ENCODE data around the gene TMOD3.
"Not testable (repeated sequence)": the region's sequence is repeated elsewhere in the genome, so short reads cannot be mapped to it uniquely, and the experiment has no call there.

The TMOD3 gene

DNA sequence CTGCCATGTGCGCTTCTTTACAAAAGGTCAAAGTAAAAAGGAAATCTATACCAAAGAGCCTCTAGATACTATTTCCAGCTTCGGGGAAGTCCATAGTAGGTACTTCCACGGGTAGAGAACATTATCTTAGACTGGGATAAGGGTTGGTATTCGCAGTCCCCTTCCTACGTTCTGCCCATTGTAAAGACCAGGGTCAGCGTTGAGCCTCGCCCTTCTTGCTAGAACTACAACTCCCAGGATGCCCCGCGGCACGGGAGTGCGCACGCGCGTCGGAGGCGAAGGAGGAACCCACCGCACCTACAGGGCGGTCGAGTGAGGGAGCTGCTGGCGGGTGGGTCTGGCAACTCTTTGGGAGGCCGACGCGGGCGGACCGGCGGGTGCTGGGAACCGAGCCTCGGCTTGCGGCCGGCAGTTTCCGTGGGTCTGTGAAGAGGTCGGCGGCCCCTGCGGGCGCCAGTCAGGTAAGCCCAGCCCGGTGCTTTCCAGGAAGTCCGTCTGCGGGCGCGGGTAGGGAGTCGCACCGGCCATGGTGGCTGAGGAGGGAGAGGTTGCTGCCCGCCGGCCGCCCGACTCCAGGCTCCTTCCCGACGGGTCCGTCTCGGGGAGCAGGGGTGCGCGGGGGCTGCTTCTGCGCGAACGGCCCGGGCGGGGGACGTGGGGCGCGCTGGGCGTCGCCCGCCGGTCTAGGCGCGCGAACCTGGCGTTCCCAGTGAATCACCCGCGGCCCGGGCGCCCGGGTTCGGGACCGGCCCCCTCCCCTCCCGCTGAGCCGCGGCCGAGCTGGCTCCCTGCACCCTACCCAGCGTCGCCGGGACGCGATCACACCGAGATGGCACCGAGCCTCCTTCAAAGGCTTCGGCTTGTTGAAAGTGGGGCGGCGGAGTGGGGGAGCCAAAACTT, at the start of gene TMOD3:
Gene TMOD3 (plus strand): TSS at position 278 of the 900 bp plus-strand sequence. CDS start 33,232 bp downstream, outside the sequence.
- peak; percentile 83 for DNase-seq

DNA sequence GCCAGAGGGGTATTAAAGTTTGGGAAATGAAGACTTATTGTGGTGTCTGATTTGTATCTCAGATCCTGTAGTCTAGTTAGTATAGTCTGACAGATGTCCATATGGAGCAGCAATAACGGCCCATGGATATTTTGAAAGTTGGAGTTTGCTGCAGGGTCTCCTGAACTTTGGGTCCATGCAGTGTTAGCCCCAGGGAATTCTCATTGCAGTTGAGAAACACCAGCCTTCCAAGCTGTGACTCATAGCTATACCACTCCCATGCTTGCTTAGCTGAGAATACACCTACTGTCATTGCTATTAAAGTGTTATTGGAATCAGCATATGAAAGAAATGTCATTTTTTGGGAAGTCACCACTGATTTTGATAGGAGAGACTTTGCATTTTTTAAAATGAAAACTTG, 48.8 kb upstream of the TMOD3 start:
- DNase-seq: no peak

GRCh38 chr15:51781506-51781905, 47.9 kb upstream of the TMOD3 start:
- DNase-seq: no peak

GRCh38 chr15:51782357-51782896, 47.0 kb upstream of the TMOD3 start:
- peak; percentile 47 for DNase-seq

DNA sequence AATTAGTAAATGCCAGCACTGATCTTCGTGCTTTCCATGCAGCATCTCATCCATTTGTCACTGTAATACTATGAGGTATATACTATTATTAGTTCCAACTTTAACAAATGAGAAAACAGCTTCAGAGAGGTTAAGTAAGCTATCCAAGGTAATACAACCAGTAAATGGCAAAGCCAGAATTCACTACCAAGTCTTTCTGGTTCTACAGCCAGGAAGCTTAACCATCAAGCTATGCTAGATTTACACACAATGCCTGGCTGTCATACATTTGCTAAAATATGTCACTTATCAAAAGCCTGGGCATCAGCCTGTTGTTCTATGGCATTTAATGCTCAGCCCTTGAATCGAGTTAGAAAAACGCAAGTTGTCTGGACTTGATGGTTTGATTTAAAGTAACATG, 45.5 kb upstream of the TMOD3 start:
- DNase-seq: no peak

DNA sequence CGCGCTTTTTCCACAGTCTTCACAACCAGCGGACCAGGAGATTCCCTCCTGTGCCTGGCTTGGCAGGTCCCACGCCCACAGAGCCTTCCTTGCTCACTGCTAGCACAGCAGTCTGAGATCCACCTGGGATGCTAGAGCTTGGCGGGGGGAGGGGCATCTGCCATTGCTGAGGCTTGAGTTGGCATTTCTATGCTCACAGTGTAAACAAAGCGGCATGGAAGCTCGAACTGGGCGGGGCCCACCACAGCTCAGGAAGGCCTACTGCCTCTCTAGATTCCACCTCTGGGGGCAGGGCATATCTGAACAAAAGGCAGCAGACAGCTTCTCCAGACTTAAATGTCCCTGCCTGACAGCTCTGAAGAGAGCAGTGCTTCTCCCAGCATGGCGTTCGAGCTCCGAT, 42.3 kb upstream of the TMOD3 start:
- not testable (repeated sequence) for DNase-seq

DNA sequence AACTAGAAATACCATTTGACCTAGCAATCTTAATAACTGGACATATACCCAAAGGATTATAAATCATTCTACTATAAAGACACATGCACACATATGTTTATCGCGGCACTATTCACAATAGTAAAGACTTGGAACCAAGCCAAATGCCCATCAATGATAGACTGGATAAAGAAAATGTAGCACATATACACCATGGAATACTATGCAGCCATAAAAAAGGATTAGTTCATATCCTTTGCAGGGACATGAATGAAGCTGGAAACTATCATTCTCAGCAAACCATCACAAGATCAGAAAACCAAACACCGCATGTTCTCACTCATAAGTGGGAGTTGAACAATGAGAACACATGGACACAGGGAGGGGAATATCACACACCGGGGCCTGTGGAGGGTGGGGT, 37.0 kb upstream of the TMOD3 start:
- not testable (repeated sequence) for DNase-seq

GRCh38 chr15:51793521-51794305, 35.7 kb upstream of the TMOD3 start:
- DNase-seq: no peak

DNA sequence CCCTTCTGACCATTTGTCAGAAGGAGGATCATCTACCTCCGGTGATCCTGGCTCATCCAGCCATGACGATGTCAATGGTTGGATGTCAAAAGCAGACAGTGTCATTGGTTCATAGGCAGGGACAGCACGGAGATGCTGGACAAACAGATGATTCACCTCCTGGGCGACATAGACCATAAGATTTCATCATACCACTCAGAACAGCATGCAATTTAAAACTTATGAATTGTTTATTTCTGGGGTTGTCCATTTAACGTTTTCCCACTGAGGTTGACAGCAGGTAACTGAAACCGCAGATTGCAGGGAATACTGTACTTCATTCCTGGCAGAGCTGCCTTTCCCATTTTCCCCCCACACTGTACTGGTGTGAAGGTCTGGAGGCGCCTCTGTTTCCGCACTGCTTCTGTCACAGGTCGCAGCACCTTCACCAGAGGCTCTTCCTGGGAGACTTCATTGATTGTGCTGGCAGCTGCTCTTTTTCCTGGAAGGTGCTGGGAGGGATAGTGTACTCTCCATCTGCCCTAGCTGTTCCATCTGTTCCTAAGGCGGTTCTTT, 32.5 kb upstream of the TMOD3 start:
- DNase-seq: no peak

GRCh38 chr15:51798281-51798680, 31.2 kb upstream of the TMOD3 start:
- DNase-seq: no peak

- no peak for DNase-seq
These were observed 29.9 kb upstream of the TMOD3 start for GRCh38 chr15:51799282-51800252.

DNA sequence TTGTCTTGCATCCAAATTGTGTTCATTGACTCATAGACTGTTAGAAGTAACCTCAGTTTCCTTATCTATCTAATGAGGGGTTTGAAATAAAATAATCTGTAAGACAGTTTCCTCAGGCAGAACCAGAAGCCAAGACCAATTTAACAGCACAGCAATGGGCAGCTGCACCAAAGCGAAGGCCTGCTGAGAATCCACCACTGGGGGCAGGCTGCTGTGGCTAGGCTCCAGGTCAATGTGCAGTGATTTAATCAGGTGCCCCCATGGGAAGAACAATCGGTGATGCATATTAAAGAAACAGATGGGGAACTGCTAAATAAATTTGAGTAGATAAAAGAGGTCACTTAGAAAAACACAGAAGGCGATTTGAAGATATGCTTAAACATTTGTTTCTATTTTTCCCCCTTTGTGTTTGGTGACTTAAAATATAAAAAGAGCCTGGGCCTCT, 28.0 kb upstream of the TMOD3 start:
- no peak for DNase-seq

GRCh38 chr15:51802593-51802992, 26.9 kb upstream of the TMOD3 start:
- DNase-seq: no peak

- DNase-seq: no peak
These were observed 25.5 kb upstream of the TMOD3 start for GRCh38 chr15:51803965-51804364.

DNA sequence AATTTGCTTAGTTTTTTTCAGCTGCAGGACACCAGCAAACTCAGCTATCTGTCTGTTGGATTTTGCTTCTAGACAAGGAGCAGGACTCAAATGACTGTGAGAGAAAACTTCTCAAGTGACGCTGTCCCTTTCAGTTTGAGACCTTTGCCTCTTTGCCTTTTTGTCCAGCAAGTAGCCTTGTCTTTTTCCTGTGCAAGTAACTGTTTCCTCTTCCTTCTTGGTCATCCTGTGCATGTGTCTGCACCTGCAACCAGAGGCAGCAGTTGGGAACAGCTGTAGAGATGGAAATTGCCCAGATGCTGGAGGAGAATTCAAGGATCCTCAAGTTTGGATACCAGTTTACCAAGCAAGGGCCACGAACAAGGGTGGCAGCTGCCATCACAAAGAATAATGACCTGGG, 23.3 kb upstream of the TMOD3 start:
- no peak for DNase-seq

- no peak for DNase-seq
These were observed 20.0 kb upstream of the TMOD3 start for GRCh38 chr15:51809457-51809856.

DNA sequence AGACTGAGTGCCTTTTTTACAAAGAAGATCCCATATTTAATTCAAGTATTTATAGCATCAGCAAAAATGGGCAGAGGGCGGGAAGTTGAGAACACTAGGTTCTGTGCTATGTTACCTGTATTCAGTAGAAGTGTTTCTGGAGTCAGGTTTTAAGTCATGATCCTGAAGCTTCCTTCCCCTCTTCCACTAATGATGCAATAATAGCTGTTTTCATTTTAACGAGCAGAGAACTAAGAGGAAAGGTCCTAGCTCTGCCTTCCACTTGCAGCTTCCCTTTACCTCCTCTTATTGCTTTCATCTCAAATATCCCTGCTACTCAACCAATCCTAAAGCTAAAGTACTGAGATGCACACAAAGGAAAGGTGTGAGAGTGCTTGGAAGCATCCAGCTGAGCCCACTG, 16.9 kb upstream of the TMOD3 start:
- DNase-seq: no peak

GRCh38 chr15:51814606-51815005, 14.8 kb upstream of the TMOD3 start:
- no peak for DNase-seq

- DNase-seq: no peak
These were observed 12.8 kb upstream of the TMOD3 start for GRCh38 chr15:51816611-51817010.

DNA sequence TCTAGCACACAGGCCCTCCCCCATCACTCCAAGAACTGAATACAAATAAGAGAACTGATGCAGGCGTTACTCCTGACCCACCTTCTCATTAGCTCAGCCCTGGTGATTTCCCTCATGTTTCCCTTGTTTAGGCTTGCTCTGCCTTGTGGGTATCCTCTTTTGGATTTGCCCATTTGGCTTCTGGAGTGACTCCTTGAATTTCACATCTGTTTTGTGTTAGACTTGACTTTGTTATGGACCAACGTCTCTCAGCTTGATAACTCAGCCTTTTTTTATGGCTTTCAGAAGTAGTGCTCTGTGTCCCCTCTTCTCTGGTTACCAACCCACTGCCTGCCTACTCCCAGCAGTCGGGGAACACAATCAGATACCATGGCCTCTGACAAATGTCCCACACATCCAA, 11.3 kb upstream of the TMOD3 start:
- no peak for DNase-seq

DNA sequence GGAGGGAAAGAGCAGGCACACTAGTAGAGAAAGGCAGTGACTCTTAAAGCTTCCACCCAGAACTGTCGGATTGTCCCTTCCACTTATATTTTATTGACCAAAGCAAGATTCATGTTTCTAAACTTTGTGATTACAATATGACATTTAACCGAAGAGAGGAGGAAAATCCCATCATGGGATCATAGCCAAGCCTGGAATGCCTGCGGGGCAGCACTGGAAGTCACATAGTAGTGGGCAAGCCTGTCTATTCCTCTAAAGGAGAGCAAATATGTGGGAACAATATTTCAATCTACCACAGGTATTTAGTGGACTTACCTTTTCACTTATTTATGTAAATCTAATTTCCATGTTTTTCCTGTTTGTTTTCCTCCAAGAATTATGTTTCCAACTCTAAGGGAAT, 3.8 kb upstream of the TMOD3 start:
- no peak for DNase-seq
